HG03108 (cell line): Measurements from ENCODE around the gene MIA3.
A peak's percentile ranks its signal among the peaks of the same experiment; 100 is the strongest.
"Not testable (repeated sequence)": the region's sequence is repeated elsewhere in the genome, so short reads cannot be mapped to it uniquely, and the experiment has no call there.

ENCODE experiments used
- ATAC-seq: cut with Tn5 transposase; IDR thresholded peaks from one replicate; pipeline ENCODE4 v1.9.1; 2021; ENCODE audit warnings: moderate library complexity; ENCODE audit not compliant: unreplicated experiment

MIA3 gene

DNA sequence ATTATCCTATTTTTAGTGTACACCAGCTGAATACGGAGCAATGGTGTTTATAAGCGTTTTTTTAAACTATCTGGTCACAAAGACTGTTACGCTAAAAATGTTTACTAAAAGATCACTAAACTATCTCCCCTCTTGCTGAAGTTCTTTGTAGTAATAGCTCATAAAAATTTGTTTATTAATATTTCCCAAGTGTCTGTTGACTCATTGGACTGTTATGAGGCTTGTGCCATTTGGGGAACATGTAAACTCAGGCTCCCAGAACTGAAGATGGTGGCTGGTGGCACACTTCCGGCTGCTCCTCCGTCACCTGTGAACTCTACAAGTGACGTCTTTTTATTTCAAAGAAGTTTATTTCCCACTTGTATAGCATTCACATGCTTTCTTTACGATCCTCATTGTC is 48.1 kb downstream of the MIA3 start:
- ATAC-seq: no peak

DNA sequence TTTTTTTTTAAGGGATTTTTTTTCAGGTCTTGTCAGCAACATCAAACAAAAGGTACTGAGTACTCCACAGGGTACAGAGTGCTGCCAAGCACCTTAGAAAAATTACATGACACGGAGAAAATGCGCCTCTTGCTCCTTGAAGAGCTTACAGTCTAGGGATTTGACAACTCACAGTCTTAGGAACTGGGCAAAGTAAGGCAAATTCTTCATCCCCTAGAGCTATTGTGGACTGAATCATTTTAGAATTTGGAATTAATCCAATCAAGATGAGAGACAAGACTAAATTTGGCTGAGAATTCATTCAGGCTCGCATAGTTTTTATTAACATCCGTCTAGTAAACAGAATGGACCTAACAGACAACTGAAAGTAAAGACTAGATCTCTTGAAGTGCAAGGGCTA is 50.3 kb downstream of the MIA3 start:
- ATAC-seq: not testable (repeated sequence)

DNA sequence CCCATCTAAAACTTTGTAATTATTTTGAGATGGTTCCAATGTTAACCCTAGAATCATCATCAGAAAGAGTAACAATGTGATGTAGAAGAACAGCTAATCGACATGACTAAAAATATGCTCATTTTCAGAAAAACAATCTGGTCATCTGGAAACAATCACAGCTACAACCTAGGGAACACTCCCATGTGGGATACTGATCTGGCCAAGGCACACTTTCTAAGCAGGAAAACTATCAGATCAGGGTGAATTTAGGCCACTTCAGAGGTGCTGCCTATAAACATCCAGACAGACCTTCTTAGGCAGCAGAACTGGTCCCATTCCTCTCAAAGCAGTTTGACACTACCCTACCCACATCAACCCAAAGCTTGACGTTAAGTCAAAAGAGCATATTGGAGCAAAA is 51.2 kb downstream of the MIA3 start:
- ATAC-seq: not testable (repeated sequence)

DNA sequence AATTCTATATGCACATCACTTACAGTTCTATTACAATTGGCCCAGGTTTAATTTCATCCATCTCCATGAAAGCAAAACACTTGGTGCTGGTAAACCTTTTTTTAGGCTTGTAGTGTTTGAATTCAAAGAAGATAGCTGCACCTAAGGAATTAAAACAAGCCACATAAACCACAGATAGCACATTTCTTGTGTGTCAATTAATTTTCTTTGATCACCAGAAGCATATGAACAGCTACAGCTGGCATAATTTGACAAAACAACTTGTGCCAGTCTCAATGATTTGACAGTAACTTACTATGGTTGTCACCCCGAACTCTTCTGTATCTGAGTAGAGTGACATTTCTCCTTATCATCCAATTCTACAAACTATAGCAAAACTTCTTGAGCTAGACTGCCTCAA is 52.2 kb downstream of the MIA3 start:
- ATAC-seq: no peak

DNA sequence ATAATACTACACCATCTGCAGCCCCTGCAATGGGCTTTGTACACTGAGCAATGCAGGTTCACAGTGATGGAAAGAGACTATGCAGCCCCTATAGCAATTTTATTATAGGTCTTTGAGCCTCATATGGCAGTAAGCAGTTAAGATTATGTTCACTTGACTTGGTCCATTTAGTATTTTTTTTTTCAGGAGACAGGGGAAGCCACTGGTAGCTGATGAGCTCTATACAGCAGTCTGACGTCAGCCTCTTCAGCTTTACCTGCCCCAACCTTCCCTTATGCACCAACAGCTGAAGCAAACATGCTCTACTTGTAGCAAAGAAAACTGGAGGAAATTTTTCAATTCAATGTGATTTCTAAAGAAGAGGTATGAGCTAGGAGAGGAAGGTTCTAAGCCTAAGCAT is 62.2 kb downstream of the MIA3 start:
- no peak for ATAC-seq

DNA sequence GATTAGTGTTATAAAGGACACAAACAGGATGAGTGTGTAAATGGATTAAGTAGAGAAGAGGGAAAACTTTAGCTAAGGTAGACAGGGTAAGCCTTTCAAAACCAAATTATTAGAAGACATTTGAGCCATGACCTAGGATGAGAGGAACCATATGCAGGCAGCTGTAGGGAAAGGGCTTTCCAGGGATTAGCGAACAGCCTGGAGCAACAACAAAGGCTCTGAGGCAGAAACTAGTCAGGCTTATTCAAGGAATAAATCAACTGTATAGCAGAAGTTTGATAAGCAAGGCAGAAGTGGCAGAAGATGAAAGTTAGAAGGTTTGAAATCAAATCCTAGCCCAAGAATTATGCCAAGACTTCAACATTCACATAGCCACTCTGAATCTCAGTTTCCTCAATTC is 73.1 kb downstream of the MIA3 start:
- no peak for ATAC-seq

DNA sequence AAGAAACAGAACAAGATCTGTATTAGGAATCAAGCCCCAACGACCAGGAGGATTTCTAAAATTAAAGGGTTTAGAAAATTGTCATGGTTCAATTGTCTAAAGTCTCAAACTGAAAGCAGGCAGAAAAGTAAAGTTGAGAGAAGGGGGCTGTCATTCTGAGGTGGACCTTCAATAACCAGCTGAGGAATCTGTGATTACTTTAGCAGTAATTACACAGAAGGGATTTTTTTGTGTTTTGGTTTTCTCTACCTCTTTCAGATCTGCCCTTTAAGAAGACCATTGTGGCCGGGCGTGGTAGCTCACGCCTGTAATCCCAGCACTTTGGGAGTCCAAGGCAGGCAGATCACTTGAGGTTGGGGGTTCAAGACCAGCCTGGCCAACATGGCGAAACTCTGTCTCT is 77.0 kb downstream of the MIA3 start:
- no peak for ATAC-seq

DNA sequence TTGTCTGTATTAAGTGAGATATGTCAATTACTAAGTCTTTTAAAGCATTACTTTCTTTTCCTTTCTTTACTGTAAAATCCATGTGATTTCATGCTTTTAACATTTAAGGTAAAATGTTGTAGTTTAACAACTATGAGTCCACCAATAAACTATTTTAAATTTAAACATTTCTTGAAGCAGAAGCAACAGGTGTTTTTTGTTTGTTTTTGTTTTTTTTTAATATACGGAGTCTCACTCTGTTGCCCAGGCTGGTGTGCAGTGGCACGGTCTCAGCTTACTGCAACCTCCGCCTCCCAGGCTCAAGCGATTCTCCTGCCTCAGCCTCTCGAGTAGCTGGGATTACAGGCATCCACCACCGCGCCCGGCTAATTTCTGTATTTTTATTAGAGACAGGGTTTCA is 78.8 kb downstream of the MIA3 start:
- no peak for ATAC-seq

DNA sequence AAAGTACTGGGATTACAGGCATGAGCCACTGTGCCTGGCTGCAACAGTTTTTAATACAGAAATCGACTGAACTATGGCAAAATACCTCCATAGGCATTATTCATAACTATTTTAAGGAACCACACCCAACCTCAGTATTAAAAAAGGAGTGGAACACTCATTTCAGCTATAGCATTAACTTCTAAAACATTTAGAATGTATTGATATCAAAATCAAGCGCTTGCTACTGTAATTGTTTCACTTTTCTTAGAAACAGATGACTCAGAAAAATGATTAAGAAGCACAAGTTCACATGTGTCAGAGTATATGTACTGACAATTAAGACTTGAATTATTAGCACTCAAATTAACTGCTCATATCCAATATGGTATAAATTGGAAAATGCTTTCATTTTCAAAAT is 79.3 kb downstream of the MIA3 start:
- ATAC-seq: no peak

DNA sequence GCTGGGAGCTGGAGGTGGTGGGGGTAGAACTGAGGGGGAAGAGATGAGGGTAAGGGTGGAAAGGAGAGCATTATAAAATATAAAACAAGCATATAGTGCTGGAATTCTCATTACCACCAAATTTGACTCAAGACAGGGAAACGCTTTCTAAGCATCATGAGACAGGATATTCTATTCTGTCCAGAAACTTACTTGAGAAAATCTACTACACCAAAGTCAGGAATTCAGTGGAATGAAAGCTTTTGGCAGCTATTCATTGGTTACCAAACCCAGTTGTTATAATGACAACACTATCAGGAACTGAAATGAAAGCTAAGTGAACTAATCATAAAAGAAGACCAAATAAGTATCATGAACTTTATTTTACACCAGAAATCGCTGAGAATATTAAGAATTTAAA is 79.9 kb downstream of the MIA3 start:
- ATAC-seq: no peak

DNA sequence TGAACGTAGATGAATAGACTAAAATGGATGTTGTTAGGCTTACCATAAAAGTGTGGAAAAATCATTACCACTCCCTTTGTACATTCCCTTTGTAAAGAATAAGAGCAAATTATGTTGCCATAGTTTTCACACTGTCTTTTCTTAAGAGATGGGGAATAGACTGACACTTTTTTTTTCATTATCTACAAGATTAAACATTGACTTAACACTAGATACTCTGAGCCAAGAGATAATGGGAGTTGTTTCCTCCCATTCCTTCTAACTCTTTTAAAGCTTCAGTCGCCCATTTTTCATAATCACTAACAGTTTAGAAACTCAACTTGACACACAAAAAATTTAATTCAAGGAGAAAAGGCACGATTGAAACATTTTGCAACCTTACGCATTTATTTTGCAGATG is 84.3 kb downstream of the MIA3 start:
- no peak for ATAC-seq

DNA sequence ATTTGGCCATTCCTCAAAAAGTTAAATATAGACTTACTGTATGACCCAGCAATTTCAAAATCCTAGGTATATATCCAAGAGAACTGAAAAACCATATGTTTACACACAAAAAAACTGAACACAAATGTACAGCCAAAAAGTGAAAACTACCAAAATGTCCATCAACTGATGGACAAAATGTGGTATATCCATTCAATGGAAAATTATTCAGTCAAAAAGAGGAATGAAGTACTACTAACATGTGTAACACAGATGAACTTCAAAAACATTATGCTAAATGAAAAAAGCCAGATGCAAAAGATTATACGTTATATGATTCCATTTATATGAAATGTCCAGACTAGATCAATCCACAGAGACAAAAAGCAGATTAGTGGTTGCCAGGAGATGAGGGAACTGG is 86.4 kb downstream of the MIA3 start:
- ATAC-seq: no peak

DNA sequence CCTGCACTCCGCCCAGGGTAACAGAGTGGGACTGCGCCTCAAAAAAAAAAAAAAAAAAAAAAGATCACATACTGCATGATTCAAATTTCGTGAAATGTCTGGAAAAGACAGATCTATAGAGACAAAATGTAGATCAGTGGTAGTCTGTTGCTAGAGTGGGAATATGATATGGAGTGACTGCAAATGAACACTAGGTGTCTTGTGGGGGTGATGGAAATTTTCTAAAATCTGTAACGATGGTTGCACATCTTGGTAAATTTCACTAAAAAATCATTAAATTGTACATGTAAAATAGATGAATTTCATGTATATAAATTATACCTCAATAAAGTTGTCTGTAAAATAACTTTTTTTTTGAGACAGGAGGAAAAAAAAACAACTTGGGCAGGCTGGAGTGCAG is 88.9 kb downstream of the MIA3 start:
- ATAC-seq: no peak

DNA sequence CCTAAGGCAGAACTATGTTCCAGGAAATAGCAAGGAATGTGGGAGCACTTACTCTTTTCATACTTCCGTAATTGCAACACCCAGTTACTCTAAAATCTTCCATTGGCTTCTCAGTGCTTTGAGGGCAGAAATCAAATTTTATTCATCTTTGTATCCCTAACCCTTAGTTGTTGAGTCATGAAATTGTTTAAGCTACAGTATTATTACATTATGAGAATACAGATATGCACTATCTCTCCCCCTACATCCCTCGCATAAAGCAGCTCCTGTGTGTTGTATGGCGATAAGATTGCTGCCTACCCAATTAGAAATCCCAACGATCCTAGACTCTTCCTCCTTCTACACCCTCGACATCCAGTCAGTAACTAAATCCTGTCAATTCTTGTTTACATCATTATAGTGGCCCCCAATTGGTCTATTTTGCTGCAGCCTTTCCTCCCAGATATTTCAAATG is 91.8 kb downstream of the MIA3 start:
- ATAC-seq: no peak

DNA sequence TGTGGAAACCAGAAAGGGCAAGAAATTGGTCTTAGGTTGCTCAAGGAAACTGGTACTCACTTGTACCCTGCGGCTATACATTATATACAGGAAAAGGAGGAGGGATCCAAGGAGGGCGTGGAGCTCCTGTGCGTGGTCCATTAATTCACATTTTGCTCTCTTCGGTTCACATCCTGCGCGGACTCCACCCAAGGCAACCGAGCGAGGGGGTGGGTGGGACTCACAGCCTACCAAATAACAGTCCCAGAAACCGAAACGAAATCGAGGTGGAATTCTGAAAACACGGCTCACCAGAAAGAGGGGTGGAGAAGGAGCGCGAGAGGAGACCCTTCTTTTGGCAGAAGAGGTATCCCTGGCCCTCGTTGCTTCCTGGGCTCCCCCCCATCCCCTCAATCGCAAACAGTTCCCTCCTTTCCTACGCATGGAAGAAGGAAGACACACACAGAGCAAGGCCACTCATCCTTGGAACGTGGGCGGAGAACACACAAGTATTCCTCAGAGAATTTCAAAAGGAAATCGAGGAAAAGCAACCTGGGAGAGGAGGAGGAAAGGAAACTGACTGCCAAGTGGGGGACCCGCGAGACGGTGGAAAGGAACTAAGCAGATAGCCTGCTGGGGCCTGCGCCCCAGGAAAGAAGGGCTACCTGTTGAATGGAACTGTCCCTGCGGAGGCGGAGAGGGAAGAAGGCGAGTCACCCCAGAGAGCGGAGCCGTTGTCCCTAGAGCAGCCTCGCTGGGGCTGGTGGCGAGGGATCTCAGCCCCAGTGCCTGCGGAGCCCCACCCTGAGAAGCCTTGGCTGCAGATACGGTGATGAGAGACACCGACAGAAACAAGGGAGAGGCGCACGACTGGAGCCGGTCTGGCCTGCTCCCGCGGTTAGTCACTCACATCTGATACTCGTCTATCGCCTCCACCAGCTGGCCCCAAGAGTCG is 93.7 kb downstream of the MIA3 start:
- peak; percentile 15 for ATAC-seq

DNA sequence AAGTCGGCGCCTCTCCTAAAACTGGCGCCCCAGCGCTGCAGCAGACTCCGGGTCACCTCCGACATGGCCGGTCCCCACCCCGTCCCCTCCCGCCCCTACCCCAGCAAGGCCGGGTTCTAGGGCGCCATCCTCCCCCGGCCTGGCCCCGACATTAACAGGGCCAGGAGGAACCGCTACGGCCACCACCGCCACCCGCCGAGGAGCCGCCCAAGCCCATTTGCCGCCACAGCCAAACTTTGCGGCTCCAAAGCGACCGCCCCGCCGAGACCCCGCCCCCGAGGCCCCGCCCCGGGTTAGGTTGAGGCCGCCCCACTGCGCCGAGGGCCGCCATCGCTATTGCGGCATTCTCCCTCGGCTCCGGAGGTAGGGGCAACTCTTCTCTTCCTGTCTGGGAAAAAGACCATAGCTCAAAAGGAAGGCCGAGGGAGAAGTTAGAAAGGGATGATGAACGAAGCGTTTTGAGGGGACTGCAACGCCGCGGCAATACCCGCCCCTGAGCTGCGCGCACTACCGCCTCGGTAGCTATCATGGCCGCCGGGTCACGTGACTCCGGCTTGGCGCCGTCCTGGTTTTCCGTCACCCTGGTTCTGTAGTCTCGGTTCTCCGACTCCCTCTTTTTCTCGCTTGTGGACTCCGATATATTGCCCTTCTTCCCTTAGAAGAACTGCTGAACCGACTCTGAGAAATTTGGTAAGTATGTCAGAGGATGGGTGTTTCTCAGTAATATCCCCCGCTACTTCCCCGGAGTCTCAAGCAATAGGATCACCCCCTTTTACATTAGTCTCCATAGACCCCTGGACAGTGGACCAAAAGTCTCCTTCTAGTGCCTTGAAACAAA is 94.6 kb downstream of the MIA3 start, which contains the start of the genes AIDA and BROX:
AIDA (minus strand) TSS at position 239 of the 838 bp plus-strand sequence; CDS start at position 65, 174 bp downstream.
BROX (plus strand) TSS at position 312 of the 838 bp plus-strand sequence. CDS start 3,136 bp downstream, outside the sequence.
- peak; percentile 68 for ATAC-seq

DNA sequence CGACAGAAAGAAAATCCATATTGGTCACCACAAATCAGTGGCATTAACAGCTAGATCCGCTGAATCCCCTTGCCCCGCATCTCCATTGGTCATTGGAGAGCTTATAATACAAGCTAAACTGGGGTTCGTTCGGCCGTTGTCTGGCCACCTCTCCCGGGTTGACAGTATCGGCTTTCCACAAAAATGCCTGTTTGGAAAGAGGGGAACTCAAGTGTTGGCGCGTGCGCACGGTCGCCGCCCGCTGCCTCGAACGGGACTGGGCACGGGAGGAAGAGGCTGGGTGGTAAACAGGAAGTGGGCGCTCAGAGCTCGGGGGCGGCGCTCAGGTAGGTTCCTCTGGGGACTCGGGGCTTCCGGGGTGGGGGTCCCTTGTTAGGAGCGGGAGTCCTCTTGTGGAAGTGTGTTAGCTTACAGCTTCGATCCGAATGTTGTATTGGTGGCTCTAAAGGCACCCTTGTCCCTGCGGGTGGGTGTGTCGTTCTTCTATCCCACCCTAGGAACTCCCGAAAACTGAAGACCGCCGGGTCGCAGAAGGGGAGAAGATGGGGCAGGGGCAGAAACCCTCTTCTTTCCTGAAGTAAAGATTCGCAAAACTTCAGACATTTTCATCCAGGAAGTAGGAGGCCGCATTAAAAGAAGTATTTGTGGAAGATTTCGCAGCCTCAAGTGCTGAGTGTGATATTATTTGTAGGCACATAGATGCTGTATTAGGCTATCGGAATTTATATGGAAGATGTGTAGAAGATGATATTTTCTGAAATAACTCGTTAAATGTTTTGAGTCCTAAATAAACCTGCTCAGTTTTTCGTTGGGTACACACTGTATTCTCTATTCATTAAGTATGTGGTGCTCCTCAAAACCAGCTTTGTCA is 95.4 kb downstream of the MIA3 start:
- peak; percentile 72 for ATAC-seq

DNA sequence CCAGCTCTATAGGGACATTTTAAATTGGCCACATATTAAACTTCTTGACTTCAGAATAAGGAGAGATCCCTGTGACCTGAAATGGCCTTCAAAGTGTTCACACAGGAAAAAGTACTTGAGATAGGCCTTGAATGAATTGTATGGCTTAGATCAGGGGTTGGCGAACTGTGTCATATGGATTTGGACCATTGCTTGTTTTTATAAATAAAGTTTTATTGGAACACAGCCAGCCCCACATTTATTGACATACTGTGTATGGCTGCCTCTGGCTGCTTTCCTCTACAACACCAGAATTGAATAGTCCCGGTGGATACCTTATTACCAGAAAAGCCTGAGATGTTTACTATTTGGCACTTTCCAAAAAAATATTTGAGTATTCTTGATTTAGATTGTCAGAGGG is 98.5 kb downstream of the MIA3 start:
- no peak for ATAC-seq
